Astrocyte of the spinal cord (primary cell): Measurements from ENCODE around the gene TMEFF2.

Experiments used
- DNase-seq: peaks from one replicate; pipeline ENCODE4 v3.0.0; 2011; ENCODE audit warnings: low read depth, low spot score
- H3K4me3 ChIP-seq: 2 replicates; pipeline ENCODE4 v1.5.1; 2011; ENCODE audit warnings: low read depth, mild to moderate bottlenecking, low read length, moderate library complexity
- CTCF ChIP-seq: IDR thresholded peaks from 2 replicates; pipeline ENCODE4 v1.5.1; 2012; ENCODE audit warnings: low read depth, mild to moderate bottlenecking, low read length, inconsistent platforms
- in situ Hi-C: cut with HindIII; loops from 2 replicates; pipeline ENCODE4 v1.10.0; 2017; ENCODE audit warnings: low sequenced_read_pairs

The TMEFF2 gene

DNA sequence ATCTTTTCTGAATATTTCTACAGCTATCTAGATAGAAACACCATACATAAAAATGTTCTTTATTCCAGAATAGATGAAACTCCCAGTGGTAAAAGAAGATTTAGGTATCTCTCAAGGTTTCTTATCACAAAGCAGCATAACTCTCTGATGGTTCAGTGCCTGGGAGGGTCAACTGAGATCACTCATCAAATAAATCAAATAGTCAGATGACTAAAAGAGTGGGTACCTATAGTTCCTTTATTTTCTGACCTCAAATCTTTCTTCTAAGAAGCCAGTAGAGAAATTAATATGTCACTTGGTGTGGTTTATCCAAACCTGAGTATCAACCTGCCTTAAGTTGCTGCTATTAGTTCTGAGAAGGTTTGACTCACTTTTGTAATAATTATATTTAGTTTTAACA lies 120.9 kb downstream of the TMEFF2 start:
- H3K4me3 ChIP-seq = no peak overlapping the region
- TF ChIP-seq CTCF = no peak
- in situ Hi-C loops = no loop called here
- DNase-seq = no peak

DNA sequence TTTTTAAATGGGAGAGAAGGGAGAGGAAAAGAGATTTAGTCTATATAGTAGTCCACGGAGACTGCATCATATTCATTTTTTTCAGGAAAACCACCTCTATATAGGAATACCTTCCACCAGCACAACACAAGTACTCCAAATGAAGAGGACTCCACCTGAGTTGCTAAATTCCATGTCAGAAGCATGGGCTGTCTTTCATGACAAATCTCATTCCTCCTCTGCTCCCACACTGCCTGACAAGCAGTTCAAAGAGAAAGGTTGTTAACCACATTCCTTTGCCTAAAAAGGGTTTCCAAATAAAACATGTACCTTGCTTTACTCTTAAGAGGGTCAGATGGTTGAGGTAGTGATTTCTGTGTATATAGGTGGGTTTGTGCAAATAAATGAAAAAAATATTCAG lies 122.0 kb downstream of the TMEFF2 start:
- in situ Hi-C loops = no loop called here
- DNase-seq = no peak
- no peak overlapping the region for H3K4me3 ChIP-seq
- no peak for TF ChIP-seq CTCF

GRCh38 chr2:192072261-192072660 lies 122.5 kb downstream of the TMEFF2 start:
- in situ Hi-C loops = no loop called here
- no peak for DNase-seq
- no peak overlapping the region for H3K4me3 ChIP-seq
- no peak for TF ChIP-seq CTCF

DNA sequence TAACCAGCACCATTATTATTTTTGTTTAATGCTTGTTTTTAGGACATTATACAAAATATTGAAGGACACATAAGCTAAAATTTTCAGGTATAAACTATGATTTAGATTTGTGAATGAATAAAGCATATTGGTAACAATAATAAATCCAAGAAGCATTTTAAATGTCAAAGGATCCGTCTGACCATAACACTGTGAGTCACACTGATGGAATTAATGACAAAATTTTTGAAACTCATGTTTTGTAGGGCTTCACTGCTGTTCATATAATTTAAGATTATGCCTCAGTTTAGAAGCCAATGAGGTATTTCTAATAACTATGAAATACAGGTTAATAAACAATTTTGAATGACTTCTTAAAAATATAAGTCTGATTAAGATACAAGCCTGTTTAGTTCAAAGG lies 124.6 kb downstream of the TMEFF2 start:
- H3K4me3 ChIP-seq = no peak overlapping the region
- peak; percentile 33 for DNase-seq
- no peak for TF ChIP-seq CTCF
- in situ Hi-C loops = no loop called here

GRCh38 chr2:192069417-192069816 lies 125.3 kb downstream of the TMEFF2 start:
- H3K4me3 ChIP-seq = no peak overlapping the region
- TF ChIP-seq CTCF = no peak
- DNase-seq = no peak
- in situ Hi-C loops = no loop called here

- TF ChIP-seq CTCF = no peak
- no peak overlapping the region for H3K4me3 ChIP-seq
- in situ Hi-C loops = no loop called here
- DNase-seq = no peak
These were observed 125.8 kb downstream of the TMEFF2 start for GRCh38 chr2:192068966-192069365.

DNA sequence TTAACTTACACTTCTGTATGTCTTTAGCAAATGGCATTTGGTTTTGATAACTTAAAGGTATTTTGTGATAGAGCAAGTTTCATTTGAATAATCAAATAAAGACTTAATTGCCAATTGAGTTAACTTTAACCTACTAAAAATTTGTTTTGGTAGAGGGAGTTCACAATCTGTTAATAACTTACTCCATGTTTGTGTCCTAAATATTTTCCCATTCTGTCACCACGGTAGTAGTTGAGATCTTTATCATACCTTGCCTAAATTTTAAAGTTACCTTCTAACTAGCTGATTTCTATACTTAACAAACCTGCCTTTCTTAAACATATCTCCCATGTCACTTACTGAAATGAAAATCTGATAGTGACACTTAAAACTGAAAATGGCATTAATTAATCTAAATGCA lies 127.1 kb downstream of the TMEFF2 start:
- in situ Hi-C loops = no loop called here
- no peak for TF ChIP-seq CTCF
- DNase-seq = no peak
- no peak overlapping the region for H3K4me3 ChIP-seq
